Stimulated activated CD8-positive, alpha-beta memory T cell treated with anti-CD3 and anti-CD28 coated beads, Interleukin-2, amount 100 ng/mL, for 1 hour (primary cell): ENCODE measurements around the gene RPL36A.

ENCODE experiments used
- DNase-seq, 2 donors: peaks; one replicate each; pipeline ENCODE4 v3.0.0-alpha.2; 2020; ENCODE audit warnings: low read depth in 2 of 2

Gene RPL36A

GRCh38 chrX:101442085-101442484 is 51.3 kb downstream of the RPL36A start:
- no peak for DNase-seq
